Measurements from ENCODE around the gene SSH3.

The SSH3 gene

DNA sequence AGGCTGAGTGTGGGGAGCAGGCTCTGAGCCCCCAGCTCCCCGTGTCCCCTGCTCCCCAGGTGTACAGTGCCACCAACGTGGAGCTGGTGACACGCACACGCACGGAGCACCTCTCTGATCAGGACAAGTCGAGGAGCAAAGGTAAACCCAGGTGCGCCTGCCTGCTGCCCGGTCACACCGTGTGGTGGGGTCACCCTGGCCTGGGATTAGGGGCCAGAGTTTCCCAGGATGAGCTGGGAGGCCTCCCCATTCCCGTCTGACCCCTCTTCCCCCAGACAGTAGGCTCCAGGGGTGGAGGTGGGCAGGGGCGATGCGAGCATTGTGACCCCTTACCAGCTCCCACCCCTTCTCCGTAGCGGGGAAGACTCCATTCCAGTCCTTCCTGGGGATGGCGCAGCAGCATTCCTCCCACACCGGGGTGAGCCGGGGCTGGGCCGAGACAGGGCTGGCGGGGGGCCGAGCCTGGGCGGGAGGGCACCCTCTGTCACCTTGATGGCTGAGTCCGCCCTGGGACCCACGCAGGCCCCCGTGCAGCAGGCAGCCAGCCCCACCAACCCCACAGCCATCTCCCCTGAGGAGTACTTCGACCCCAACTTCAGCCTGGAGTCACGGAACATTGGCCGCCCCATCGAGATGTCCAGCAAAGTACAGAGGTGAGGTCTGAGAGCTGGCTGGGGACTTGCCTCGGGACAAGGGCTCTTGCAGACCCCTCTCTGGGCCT lies 3.7 kb upstream of the SSH3 start:
- H3K9me3 ChIP-seq (ENCODE audit: control insufficient read depth, low read length), result no peaks in the 10 kb centered on the region
- no peak overlapping the region for H3K4me3 ChIP-seq (ENCODE audit: insufficient read depth, low read depth, low read length)
- no peak overlapping the region for H3K27ac ChIP-seq (ENCODE audit: insufficient read depth, low read depth, low read length, poor library complexity, severe bottlenecking)
- H3K27me3 ChIP-seq (ENCODE audit: control insufficient read depth, insufficient read depth, low read length, poor library complexity, severe bottlenecking), result peaks cover 17% of the 10 kb centered on the region
- peaks cover 19% of the 10 kb centered on the region for H3K4me1 ChIP-seq (ENCODE audit: control insufficient read depth, insufficient read depth, low read length)
- H3K36me3 ChIP-seq (ENCODE audit: control insufficient read depth, insufficient read depth, low read length), result peaks cover 7% of the 10 kb centered on the region
- WGBS, 2 experiments, result 94% methylated on average over 29 of the region's 29 CpGs

GRCh38 chr11:67300256-67300755 lies 3.0 kb upstream of the SSH3 start:
- Histone ChIP-seq H3K4me1 (ENCODE audit: control insufficient read depth, insufficient read depth, low read length) (peaks cover 19% of the 10 kb centered on the region), H3K36me3 (ENCODE audit: control insufficient read depth, insufficient read depth, low read length) (peaks cover 6% of the 10 kb centered on the region), H3K27ac (ENCODE audit: insufficient read depth, low read depth, low read length, poor library complexity, severe bottlenecking) (no peak overlapping the region), H3K4me3 (ENCODE audit: insufficient read depth, low read depth, low read length) (no peak overlapping the region), H3K9me3 (ENCODE audit: control insufficient read depth, low read length) (no peaks in the 10 kb centered on the region), H3K27me3 (ENCODE audit: control insufficient read depth, insufficient read depth, low read length, poor library complexity, severe bottlenecking) (peaks cover 19% of the 10 kb centered on the region)
- 95 to 96% methylated on average over 13 of the region's 13 CpGs for WGBS, 2 experiments

DNA sequence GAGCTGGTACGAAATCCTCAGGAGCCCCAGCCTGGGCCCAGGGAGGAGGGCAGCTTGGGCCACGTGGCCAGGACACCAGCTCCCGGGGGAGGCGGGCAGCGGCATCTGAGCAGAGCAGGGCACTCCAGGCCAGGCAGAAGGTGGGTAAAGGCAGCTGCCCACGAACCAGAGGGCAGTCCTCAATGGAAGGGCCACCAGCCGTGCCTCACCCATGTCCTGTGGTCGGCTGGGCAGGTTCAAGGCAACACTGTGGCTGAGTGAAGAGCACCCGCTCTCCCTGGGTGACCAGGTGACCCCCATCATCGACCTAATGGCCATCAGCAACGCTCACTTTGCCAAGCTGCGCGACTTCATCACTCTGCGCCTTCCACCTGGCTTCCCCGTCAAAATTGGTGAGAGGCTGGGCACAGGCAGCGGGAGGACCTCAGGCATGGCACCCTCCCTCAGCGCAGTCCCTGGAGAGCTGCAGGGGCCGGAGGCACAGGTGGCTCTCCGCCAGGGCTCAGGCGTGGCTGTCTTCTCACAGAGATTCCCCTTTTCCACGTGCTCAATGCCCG lies 2.5 kb upstream of the SSH3 start:
- H3K9me3 ChIP-seq (ENCODE audit: control insufficient read depth, low read length), result no peaks in the 10 kb centered on the region
- peaks cover 19% of the 10 kb centered on the region for H3K27me3 ChIP-seq (ENCODE audit: control insufficient read depth, insufficient read depth, low read length, poor library complexity, severe bottlenecking)
- no peak overlapping the region for H3K4me3 ChIP-seq (ENCODE audit: insufficient read depth, low read depth, low read length)
- peaks cover under 1% of the 10 kb centered on the region for H3K36me3 ChIP-seq (ENCODE audit: control insufficient read depth, insufficient read depth, low read length)
- H3K4me1 ChIP-seq (ENCODE audit: control insufficient read depth, insufficient read depth, low read length), result peaks cover 19% of the 10 kb centered on the region
- no peak overlapping the region for H3K27ac ChIP-seq (ENCODE audit: insufficient read depth, low read depth, low read length, poor library complexity, severe bottlenecking)
- WGBS, 2 experiments, result 95% methylated on average over 22 of the region's 22 CpGs

GRCh38 chr11:67301313-67301921 lies 1.9 kb upstream of the SSH3 start:
- peaks cover 19% of the 10 kb centered on the region for H3K27me3 ChIP-seq (ENCODE audit: control insufficient read depth, insufficient read depth, low read length, poor library complexity, severe bottlenecking)
- peaks cover 19% of the 10 kb centered on the region for H3K4me1 ChIP-seq (ENCODE audit: control insufficient read depth, insufficient read depth, low read length)
- H3K4me3 ChIP-seq (ENCODE audit: insufficient read depth, low read depth, low read length), result no peak overlapping the region
- no peaks in the 10 kb centered on the region for H3K9me3 ChIP-seq (ENCODE audit: control insufficient read depth, low read length)
- 91 to 92% methylated on average over 28 of the region's 28 CpGs for WGBS, 2 experiments
- no peak overlapping the region for H3K27ac ChIP-seq (ENCODE audit: insufficient read depth, low read depth, low read length, poor library complexity, severe bottlenecking)
- H3K36me3 ChIP-seq (ENCODE audit: control insufficient read depth, insufficient read depth, low read length), result no peaks in the 10 kb centered on the region

GRCh38 chr11:67301951-67302516 lies 1.3 kb upstream of the SSH3 start:
- Histone ChIP-seq H3K4me3 (ENCODE audit: insufficient read depth, low read depth, low read length) (peak overlapping the region; percentile 50), H3K4me1 (ENCODE audit: control insufficient read depth, insufficient read depth, low read length) (peaks cover 19% of the 10 kb centered on the region), H3K9me3 (ENCODE audit: control insufficient read depth, low read length) (no peaks in the 10 kb centered on the region), H3K36me3 (ENCODE audit: control insufficient read depth, insufficient read depth, low read length) (no peaks in the 10 kb centered on the region), H3K27me3 (ENCODE audit: control insufficient read depth, insufficient read depth, low read length, poor library complexity, severe bottlenecking) (peaks cover 19% of the 10 kb centered on the region), H3K27ac (ENCODE audit: insufficient read depth, low read depth, low read length, poor library complexity, severe bottlenecking) (no peak overlapping the region)
- 13% methylated on average over 15 of the region's 15 CpGs for WGBS, 2 experiments

DNA sequence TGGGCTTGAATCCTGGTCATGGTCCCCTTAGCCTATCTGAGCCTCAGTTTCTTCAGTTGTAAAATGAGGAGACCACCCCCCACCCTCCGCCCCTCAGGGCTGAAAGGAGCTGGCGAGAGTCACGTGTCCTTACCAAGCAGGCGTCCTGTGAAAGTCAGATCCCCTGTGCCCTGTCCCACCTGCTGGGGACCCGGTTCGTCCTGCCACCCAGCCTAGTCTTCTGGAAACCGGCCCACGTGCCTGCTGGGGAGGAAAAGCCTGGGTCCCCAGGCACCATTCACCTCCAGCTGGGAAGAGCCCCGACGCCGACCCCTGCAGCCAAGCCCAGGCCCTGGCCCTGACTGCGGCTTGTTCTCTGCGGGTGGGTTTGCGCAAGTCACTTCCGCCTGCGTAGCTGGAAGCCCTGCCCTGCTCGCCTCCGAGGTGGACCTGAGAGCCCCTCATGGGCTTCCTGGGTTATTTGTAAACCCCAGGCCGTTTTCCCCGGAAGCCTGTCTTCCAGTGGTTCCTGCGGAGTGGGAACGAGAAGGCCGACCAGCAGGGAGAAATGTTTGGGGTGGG lies 679 bp upstream of the SSH3 start:
- Histone ChIP-seq H3K36me3 (ENCODE audit: control insufficient read depth, insufficient read depth, low read length) (no peaks in the 10 kb centered on the region), H3K27ac (ENCODE audit: insufficient read depth, low read depth, low read length, poor library complexity, severe bottlenecking) (peak overlapping the region; percentile 16), H3K9me3 (ENCODE audit: control insufficient read depth, low read length) (no peaks in the 10 kb centered on the region), H3K4me3 (ENCODE audit: insufficient read depth, low read depth, low read length) (peak overlapping the region; percentile 50), H3K27me3 (ENCODE audit: control insufficient read depth, insufficient read depth, low read length, poor library complexity, severe bottlenecking) (peaks cover 19% of the 10 kb centered on the region), H3K4me1 (ENCODE audit: control insufficient read depth, insufficient read depth, low read length) (peaks cover 19% of the 10 kb centered on the region)
- 3 to 4% methylated on average over 23 of the region's 23 CpGs for WGBS, 2 experiments

DNA sequence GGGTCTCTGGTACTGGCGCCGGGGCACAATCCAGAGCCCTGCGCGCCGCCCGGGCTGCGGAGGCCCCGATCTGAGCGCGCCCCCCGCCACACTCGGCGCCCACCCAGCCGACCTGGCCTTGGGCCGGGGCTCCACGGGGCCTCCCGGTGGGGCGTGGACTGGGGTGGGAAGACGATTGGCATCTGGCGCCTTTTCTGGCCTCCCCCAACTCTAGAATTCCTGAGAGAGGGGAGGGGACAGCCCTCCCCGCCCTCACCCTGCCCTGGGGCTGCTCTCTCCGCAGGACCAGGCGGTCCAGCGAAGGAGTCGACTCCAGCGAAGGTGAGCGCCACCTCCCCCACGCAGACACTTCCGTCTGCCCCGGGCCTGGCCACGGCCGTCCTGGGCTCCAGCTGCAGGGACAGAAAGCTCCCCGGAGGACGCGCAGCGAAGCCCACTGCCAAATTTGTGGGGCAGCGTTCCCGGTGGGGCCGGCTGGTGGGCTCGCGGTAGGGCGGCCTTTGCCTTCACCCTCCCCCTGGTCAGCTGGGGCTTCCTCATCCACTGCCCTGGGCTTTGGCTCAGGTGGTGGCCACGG lies 593 bp downstream of the SSH3 start:
- Histone ChIP-seq H3K36me3 (ENCODE audit: control insufficient read depth, insufficient read depth, low read length) (no peaks in the 10 kb centered on the region), H3K27me3 (ENCODE audit: control insufficient read depth, insufficient read depth, low read length, poor library complexity, severe bottlenecking) (peaks cover 19% of the 10 kb centered on the region), H3K4me1 (ENCODE audit: control insufficient read depth, insufficient read depth, low read length) (peaks cover 19% of the 10 kb centered on the region), H3K4me3 (ENCODE audit: insufficient read depth, low read depth, low read length) (peak overlapping the region; percentile 50), H3K9me3 (ENCODE audit: control insufficient read depth, low read length) (no peaks in the 10 kb centered on the region), H3K27ac (ENCODE audit: insufficient read depth, low read depth, low read length, poor library complexity, severe bottlenecking) (no peak overlapping the region)
- WGBS, 2 experiments, result 3% methylated on average over 43 of the region's 43 CpGs

DNA sequence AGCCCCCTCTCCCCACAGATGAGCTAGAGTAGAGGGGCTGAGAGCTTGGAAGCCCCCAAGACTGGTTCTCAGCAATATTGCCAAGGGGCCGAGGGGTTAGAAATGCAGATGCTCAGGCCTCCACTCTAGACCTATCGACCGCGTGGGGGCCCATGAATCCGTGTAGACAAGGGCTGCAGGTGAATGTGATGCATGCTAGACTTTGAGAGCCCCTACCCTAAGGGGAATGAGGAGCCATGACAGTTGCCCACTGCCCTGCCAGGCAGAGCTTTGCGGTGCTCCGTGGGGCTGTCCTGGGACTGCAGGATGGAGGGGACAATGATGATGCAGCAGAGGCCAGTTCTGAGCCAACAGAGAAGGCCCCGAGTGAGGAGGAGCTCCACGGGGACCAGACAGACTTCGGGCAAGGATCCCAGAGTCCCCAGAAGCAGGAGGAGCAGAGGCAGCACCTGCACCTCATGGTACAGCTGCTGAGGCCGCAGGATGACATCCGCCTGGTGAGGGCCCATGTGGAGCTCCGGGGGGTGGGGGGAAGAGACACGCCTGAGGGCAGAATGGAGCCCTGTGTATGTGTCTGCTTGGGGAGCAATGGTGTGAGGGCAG lies 1.3 kb downstream of the SSH3 start:
- Histone ChIP-seq H3K4me1 (ENCODE audit: control insufficient read depth, insufficient read depth, low read length) (peaks cover 19% of the 10 kb centered on the region), H3K36me3 (ENCODE audit: control insufficient read depth, insufficient read depth, low read length) (no peaks in the 10 kb centered on the region), H3K27ac (ENCODE audit: insufficient read depth, low read depth, low read length, poor library complexity, severe bottlenecking) (no peak overlapping the region), H3K27me3 (ENCODE audit: control insufficient read depth, insufficient read depth, low read length, poor library complexity, severe bottlenecking) (peaks cover 19% of the 10 kb centered on the region), H3K9me3 (ENCODE audit: control insufficient read depth, low read length) (no peaks in the 10 kb centered on the region), H3K4me3 (ENCODE audit: insufficient read depth, low read depth, low read length) (peak overlapping the region; percentile 50)
- 83 to 84% methylated on average over 14 of the region's 14 CpGs for WGBS, 2 experiments

- Histone ChIP-seq H3K4me3 (ENCODE audit: insufficient read depth, low read depth, low read length) (no peak overlapping the region), H3K9me3 (ENCODE audit: control insufficient read depth, low read length) (no peaks in the 10 kb centered on the region), H3K36me3 (ENCODE audit: control insufficient read depth, insufficient read depth, low read length) (no peaks in the 10 kb centered on the region), H3K27ac (ENCODE audit: insufficient read depth, low read depth, low read length, poor library complexity, severe bottlenecking) (no peak overlapping the region), H3K4me1 (ENCODE audit: control insufficient read depth, insufficient read depth, low read length) (peaks cover 14% of the 10 kb centered on the region), H3K27me3 (ENCODE audit: control insufficient read depth, insufficient read depth, low read length, poor library complexity, severe bottlenecking) (peaks cover 19% of the 10 kb centered on the region)
- 92 to 94% methylated on average over 19 of the region's 19 CpGs for WGBS, 2 experiments
Measured at GRCh38 chr11:67306769-67307544, 3.6 kb downstream of the SSH3 start.
